ENCODE data around the gene FRK. TPM values are rescaled to one million over a fixed set of nuclear protein-coding genes. Genes with fewer than 3 reads are reported as not detected.
A peak's percentile ranks its signal among the peaks of the same experiment; 100 is the strongest.
"Not testable (repeated sequence)": the region's sequence is repeated elsewhere in the genome, so short reads cannot be mapped to it uniquely, and the experiment has no call there.

Gene FRK
- total RNA-seq, 1 donor from 2014 or later, result 7.3 TPM

DNA sequence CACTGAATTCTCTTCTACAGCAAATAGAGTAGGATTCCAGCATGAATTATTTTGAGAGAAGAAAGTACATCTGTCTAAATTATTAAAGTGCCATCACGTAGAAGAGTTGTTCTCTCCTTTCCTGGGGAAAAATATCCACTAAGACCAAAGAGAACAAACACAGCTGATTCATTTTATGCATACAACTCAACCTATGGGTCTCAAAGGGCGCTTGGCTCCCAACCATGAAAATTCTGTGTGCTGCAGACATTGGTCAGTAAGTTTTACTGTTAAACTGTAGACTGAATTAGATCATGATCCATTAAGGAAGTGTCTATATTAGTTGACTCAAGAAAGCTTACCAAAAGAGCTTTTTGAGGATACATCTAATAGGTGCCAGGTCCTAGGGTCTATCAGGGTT, 83.5 kb downstream of the FRK start:
- DNase-seq (ENCODE audit: missing footprints) (no peak), ATAC-seq (no peak)
- intact Hi-C loops (cut with DNase I), result no loop called here

DNA sequence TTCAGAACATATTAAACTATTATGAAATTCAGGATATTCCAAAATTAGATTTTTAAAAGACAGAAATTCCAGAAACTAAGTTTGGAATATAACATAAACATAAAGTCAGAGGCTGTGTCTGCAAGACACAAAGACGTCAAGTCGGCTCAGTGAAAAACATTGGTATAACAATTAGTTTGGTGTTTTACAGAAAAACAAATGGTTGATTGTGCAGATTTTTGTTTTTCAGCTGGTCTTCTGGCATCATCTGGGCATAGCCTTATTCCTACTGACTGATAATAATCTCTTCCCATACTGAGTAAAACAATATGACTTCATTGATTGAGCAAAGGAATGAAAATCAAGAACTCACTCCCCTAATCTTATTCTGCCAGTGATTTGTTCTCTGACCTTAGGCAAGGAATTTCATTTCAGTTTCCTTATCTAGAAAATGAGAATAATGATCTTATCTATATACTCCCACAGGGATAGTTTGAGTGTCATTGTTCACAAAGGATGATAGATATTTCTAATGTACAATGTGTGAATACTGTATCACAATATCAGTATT, 84.3 kb downstream of the FRK start:
- no peak for ATAC-seq
- intact Hi-C loops (cut with DNase I), result no loop called here
- DNase-seq (ENCODE audit: missing footprints), result no peak

DNA sequence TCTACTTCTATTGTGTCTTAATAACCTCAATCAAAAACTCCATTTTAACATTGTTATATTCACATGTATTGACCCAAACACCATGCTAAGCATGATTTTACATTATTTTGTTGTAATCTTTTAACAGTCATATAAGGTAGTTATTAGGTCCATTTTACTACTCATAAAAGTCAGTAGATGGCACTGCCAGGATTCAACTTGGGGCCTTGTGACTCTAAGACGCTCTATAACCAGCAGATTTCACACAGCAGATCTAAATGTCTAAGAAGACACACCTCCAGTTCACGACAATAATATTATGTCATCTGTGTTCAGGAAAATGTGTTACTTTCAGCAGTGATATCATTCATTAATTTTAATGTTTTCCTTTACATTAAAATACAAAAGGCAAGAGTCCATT, 88.0 kb downstream of the FRK start:
- DNase-seq (ENCODE audit: missing footprints) (no peak), ATAC-seq (no peak)
- intact Hi-C loops (cut with DNase I), result no loop called here

DNA sequence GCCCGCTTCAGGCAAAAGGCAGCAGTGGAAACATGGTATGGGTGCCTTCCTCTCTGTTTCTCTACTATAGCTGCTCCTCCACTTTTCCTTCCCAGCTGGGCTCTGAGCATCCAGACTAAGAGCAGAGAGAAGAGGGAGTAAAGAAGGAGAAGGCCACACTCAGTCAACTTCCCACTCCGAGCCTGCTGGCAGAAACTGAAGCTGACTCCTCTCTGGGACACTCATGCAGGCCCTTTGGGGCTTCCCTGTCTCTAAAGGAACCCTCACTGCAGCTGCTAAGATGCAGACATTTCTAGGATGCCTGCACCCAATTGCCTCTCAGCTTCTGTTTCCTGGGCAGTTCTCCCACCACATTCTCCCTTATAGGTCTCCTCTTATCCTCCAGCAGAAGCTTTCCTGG, 88.9 kb downstream of the FRK start:
- no peak for ATAC-seq
- no peak for DNase-seq (ENCODE audit: missing footprints)
- intact Hi-C loops (cut with DNase I), result no loop called here

DNA sequence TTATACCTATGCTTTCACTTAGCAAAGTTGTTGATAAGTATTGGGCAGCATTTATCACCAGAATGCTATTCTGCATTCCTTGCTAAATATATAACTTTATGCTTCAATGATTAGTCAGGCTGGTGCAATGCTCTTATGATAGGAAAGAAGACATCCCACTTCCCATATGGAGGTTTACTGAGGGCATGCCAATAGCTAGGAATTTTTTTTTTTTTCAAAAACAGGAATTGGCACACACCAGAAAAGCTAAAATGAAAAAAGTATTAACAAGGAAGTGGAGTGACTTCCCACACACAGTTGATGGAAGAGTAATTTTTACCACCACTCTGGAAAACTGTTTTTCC, 90.8 kb downstream of the FRK start:
- ATAC-seq (peak; percentile 20), DNase-seq (ENCODE audit: missing footprints) (no peak)
- intact Hi-C loops (cut with DNase I), result no loop called here

DNA sequence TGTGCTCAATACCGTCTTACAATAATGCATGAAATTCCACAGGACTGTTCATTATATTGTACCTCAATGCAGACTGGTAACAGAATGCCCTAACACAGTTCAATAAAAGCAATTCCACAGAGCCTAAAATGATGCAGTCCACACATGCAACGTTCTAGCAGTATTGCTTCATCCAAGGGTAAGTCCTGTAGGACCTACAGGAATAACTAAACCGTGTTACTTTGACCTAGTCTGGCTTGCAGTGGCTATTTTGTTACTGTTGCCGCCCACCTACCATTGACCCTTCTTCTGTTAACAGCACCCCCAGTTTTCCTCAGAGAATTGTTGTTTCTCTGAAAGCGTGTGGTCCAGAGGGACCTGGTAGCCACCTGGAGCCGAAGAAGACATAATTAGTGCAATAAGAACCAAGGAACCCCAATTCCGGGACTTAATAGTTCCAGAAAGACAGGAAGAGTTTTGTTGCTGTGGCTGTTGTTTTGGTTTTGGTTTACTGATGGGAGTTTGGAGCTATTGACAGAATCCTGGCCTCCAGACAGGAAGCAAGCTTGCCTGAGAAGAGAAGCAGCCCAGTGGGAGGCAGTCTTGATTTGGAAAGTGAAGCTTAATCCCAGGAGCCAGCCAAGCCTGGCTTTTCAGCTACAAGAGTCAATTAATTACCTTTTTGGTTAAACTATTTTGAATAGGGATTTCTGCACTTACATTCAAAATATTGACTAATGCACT, 91.3 kb downstream of the FRK start:
- intact Hi-C loops (cut with DNase I), result no loop called here
- no peak for DNase-seq (ENCODE audit: missing footprints)
- peak; percentile 56 for ATAC-seq

DNA sequence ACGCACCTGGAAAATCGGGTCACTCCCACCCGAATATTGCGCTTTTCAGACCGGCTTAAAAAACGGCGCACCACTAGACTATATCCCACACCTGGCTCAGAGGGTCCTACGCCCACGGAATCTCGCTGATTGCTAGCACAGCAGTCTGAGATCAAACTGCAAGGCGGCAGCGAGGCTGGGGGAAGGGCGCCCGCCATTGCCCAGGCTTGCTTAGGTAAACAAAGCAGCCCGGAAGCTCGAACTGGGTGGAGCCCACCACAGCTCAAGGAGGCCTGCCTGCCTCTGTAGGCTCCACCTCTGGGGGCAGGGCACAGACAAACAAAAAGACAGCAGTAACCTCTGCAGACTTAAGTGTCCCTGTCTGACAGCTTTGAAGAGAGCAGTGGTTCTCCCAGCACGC, 100.4 kb downstream of the FRK start:
- intact Hi-C loops (cut with DNase I); DNase-seq (ENCODE audit: missing footprints); ATAC-seq: not testable (repeated sequence)

DNA sequence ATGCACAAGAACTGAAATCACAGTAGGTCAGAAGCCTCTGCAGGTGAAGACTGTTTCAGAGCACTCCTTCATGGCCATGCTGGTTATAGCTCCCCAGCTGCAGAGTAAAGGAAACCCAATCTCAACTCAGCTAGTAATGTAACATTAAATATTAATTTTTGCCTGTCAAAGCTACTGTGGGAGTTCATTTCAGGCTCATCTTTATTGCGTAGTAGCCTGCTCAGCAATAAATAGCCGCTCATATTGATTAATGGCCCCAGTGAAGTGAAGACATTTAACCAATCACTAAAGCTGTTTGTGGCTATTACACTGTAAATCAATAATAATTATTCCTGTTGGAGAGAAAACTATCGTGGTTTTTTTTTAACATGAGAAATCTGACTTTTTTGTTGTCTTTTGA, 101.7 kb downstream of the FRK start:
- ATAC-seq, result no peak

DNA sequence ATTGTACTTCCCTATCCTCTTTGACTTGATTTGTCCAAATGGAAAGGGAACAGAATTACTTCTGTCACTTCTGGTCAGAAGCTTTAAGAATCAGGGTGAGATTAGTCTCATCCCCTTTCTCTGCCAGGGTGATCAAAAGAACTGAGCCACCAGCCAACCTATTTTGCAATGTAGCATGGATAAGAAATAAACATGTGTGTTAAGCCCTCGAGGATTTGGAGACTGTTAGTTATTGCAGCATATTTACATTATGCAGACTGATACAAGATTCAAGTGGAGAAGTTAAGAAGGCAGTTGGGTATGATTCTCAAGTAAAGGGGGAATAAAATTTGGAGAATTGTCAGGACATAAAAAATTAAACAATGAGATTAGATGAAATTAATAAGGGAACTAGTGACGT, 106.0 kb downstream of the FRK start:
- DNase-seq (ENCODE audit: missing footprints) (no peak), ATAC-seq (no peak)
- intact Hi-C loops (cut with DNase I), result no loop called here

More for the DNA sequence above, 101.7 kb downstream of the FRK start:
- DNase-seq (ENCODE audit: missing footprints), result no peak
- intact Hi-C loops (cut with DNase I), result no loop called here

DNA sequence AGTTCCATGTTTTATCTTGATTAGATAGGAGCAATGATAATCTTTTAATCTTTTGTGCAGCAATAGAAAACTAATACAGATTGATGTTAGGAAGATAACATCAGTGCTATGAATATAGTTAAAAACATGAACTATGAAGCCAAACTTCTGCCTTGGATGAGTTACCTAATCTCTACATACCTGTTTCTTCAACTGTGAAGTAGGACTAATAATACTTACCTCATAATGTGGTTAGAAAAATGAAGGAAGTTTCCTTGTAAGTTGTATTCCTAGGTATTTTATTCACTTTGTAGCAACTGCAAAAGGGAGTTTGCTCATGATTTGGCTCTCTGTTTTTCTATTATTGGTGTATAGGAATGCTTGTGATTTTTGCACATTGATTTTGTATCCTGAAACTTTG, 111.9 kb downstream of the FRK start:
- DNase-seq (ENCODE audit: missing footprints) (no peak), ATAC-seq (no peak)
- intact Hi-C loops (cut with DNase I), result no loop called here

DNA sequence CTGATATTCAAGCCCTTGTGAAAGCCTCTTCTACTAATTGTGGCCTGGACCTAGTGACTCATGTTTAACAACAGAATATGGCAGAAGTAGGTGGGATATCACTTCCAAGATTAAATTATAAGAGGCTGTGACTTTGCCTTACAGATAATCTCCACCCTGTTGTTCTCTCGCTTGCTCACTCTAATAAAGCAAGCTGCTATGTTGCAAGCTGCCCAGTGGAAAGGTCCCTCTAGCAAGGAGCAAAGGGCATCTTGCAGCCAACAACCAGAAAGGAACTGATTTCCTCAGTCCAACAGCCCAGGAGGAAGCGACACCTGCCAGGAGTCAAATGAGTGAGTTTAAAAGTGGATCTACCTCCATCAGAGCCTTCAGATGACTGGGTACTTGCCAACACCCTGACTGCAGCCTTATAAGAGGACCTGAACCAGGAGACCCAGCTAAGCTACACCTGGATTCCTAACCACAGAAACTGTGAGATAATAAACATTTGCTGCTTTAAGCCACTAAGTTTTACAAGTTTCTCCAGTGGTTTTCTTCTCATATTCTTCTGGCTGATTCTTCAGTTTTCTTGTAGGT, 112.6 kb downstream of the FRK start:
- intact Hi-C loops (cut with DNase I), result no loop called here
- no peak for DNase-seq (ENCODE audit: missing footprints)
- ATAC-seq, result no peak

DNA sequence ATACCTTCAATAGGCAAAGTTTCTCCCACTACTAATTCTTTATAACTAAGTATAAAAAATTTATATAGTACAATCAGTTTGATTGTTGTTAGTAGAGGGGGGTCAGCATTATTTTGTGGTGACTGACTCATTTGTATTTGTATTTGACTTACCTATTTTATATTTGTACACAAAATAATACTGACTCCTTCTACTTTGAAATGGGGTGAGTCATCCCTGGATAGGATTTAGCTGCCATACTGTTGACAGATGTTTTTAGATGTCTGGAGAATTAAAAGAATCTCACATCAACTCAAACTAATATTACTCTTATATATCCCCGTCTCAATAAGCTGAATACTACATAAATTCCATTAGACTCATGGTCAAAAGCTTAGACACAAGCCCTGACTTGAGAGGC, 114.9 kb downstream of the FRK start:
- DNase-seq (ENCODE audit: missing footprints), result no peak
- intact Hi-C loops (cut with DNase I), result no loop called here
- ATAC-seq, result no peak

DNA sequence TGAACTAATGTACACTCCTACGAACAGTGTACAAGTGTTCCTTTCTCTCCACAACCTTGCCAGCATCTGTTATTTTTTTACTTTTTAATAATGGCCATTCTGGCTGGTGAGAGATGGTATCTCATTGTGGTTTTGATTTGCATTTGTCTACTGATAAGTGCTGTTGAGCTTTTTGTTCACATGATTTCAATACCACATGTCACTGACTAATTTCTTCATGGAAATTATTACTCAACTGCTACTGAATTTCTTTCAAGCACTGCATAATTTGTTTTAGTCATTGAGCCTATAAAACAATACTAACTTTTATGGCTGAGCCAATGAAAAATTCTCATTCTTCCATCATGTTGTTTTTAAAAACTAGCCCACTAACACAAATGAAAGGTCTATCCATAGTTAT, 115.4 kb downstream of the FRK start:
- intact Hi-C loops (cut with DNase I), result no loop called here
- DNase-seq (ENCODE audit: missing footprints) (no peak), ATAC-seq (no peak)

DNA sequence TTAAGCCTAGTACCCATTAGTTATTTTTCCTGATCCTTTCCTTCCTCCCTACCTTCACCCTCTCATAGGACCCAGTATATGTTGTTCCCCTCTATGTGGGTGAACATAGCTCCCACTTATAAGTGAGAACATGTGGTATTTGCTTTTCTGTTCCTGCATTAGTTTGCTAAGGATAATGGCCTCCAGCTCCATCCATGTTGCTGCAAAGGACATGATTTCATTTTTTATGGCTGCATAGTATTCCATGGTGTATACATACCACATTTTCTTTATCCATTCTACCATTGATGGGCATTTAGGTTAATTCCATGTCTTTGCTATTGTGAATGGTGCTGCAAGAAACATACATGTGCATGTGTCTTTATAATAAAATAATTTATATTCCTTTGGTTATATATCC, 115.9 kb downstream of the FRK start:
- DNase-seq (ENCODE audit: missing footprints); ATAC-seq; intact Hi-C loops (cut with DNase I): not testable (repeated sequence)

DNA sequence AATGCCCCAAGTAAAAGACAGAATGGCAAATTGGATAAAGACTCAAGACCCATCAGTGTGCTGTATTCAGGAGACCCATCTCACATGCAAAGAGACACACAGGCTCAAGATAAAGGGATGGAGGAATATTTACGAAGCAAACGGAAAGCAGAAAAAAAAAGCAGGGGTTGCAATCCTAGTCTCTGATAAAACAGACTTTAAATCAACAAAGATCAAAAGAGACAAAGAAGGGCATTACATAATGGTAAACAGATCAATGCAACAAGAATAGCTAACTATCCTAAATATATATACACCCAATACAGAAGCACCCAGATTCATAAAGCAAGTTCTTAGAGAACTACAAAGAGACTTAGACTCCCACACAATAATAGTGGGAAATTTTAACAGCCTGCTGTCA, 123.2 kb downstream of the FRK start:
- intact Hi-C loops (cut with DNase I); ATAC-seq; DNase-seq (ENCODE audit: missing footprints): not testable (repeated sequence)

DNA sequence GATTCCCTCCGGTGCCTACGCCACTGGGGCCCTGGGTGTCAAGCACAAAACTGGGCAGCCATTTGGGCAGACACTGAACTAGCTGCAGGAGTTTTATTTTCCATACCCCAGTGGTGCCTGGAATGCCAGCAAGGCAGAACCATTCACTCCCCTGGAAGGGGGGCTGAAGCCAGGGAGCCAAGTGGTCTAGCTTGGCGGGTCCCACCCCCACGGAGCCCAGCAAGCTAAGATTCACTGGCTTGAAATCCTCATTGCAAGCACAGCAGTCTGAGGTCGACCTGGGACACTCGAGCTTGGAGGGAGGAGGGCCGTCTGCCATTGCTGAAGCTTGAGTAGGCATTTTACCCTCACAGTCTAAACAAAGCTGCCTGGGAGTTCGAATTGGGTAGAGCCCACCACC, 125.3 kb downstream of the FRK start:
- ATAC-seq, result no peak
- intact Hi-C loops (cut with DNase I), result no loop called here
- peak; percentile 49 for DNase-seq (ENCODE audit: missing footprints)

DNA sequence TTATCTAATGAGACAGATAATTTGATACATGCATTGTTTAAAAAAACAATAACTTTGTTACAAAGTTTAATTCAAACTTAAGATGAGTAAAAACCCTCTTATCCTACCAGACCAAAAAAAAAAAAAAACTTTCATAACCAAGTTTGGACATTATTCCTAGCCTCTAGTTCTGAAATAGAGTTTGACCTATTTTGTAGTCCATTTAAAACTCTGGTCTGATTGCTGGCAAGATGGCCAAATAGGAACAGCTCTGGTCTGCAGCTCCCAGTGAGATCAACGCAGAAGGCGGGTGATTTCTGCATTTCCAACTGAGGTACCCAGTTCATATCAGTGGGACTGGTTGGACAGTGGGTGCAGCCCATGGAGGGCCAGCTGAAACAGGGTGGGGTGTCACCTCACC, 125.9 kb downstream of the FRK start:
- no peak for DNase-seq (ENCODE audit: missing footprints)
- ATAC-seq, result no peak
- intact Hi-C loops (cut with DNase I), result no loop called here

DNA sequence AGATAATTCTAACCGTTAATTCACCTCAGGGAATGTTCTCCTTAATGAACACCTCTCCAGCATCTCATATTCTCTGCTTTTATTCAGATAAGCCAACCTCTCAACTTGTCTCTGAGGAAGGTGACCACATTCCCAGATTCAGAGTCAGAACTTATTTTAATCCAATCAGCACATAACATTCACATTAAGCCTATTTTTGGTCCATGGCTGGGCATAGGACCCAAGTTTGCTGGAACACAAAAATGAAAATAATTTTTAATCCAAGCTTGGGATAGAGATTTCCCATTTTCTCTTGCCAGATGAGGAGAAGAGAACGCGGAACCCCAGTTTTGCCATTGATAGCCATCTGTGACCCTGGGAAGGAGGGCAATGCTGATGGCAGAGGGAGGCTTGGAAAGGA, 126.5 kb downstream of the FRK start:
- DNase-seq (ENCODE audit: missing footprints) (no peak), ATAC-seq (no peak)
- intact Hi-C loops (cut with DNase I), result no loop called here

DNA sequence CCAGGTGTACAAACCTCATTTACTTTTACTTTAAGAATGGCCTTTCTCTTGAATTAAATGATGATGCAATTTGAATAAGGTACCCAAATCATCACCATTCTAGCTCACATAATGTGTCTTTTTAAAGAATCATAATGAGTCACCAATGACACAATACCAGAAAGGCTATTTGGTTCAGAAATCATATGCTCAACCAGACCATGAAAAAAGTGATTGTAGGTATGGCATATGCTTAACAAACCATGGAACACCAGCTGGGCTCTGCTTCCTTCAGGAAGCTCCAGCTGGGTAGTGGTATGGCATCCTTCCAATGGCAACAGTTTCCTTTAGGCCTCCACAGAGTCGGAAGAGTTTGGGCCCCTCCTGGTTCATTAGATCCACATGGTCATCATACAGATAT, 128.2 kb downstream of the FRK start:
- ATAC-seq (no peak), DNase-seq (ENCODE audit: missing footprints) (no peak)
- intact Hi-C loops (cut with DNase I), result no loop called here

DNA sequence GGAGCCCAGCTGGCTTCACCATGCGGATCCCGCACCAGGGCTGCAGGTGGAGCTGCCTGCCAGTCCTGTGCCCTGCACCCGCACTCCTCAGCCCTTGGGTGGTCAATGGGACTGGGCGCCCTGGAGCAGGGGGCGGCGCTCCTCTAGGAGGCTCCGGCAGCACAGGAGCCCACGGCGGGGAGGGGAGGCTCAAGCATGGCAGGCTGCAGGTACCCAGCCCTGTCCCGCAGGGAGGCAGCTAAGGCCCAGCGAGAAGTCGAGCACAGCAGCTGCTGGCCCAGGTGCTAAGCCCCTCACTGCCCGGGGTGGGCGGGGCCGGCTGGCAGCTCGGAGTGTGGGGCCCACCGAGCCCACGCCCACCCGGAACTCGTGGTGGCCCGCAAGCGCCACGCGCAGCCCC, 132.7 kb downstream of the FRK start:
- peak; percentile 59 for DNase-seq (ENCODE audit: missing footprints)
- ATAC-seq; intact Hi-C loops (cut with DNase I): not testable (repeated sequence)

DNA sequence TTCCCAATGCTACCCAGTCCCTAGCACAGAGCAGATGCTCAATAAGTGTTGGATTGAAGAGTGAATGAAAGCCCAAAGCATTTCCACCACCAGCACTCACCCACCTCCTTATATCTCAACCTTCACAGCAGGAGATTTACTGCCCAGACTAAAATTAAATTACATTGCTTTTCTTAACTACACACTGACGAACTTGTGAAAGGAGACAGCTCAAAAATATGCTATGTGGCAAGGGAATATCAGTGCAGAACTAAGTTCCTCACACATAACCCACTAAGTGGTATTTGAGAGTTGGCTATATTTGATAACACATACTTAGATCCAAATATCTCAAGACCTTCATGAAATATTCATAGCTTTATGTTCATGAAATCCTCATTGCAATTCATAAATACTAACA, 137.7 kb downstream of the FRK start:
- ATAC-seq (no peak), DNase-seq (ENCODE audit: missing footprints) (no peak)
- intact Hi-C loops (cut with DNase I), result no loop called here
